ENCODE measurements around the gene MYO9A.

DNA sequence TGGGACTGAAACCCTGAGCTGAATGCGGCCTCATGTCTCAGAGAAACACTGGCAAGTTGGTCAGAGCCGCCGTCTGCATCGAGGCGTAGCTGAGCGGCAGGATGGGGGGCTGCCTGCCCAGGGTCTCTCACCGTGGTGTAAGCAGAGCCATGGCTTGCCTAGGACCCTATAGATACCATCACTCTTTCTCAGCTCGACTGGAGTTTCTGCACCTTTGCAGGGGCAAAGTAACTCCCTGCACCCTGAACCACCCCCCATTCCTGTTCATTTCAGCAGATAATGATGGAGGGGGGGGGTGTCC, 336.0 kb downstream of the MYO9A start:
- TF ChIP-seq, protein P1, sequence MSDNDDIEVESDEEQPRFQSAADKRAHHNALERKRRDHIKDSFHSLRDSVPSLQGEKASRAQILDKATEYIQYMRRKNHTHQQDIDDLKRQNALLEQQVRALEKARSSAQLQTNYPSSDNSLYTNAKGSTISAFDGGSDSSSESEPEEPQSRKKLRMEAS (IDR thresholded peaks at IDR 0.05; ENCODE audit: low read depth, low read length), result no peak
- TF ChIP-seq, protein P2, sequence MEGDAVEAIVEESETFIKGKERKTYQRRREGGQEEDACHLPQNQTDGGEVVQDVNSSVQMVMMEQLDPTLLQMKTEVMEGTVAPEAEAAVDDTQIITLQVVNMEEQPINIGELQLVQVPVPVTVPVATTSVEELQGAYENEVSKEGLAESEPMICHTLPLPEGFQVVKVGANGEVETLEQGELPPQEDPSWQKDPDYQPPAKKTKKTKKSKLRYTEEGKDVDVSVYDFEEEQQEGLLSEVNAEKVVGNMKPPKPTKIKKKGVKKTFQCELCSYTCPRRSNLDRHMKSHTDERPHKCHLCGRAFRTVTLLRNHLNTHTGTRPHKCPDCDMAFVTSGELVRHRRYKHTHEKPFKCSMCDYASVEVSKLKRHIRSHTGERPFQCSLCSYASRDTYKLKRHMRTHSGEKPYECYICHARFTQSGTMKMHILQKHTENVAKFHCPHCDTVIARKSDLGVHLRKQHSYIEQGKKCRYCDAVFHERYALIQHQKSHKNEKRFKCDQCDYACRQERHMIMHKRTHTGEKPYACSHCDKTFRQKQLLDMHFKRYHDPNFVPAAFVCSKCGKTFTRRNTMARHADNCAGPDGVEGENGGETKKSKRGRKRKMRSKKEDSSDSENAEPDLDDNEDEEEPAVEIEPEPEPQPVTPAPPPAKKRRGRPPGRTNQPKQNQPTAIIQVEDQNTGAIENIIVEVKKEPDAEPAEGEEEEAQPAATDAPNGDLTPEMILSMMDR (IDR thresholded peaks at IDR 0.05; ENCODE audit: low read depth, low read length), result no peak
- TF ChIP-seq POLR2A (IDR thresholded peaks at IDR 0.05; ENCODE audit: extremely low read depth, insufficient read length) (no peak), MYC (IDR thresholded peaks at IDR 0.05; ENCODE audit: low read depth, low read length) (no peak)
